NB4 (cell line): ENCODE results near the gene SSB.

Experiments used
- CTCF ChIP-seq: IDR thresholded peaks from one replicate; pipeline ENCODE4 v1.5.1; 2012; ENCODE audit warnings: low read depth, low read length
- MYC ChIP-seq: IDR thresholded peaks from 2 replicates; pipeline ENCODE4 v1.6.1; 2011; ENCODE audit warnings: low read depth, low read length

- TF ChIP-seq CTCF (no peak), MYC (no peak)
Observed at GRCh38 chr2:169853041-169853668, 54.5 kb downstream of the SSB start.
